Ishikawa (cell line): ENCODE results near the gene ANKFN1.

ENCODE experiments used
- CEBPB ChIP-seq: IDR thresholded peaks from 2 replicates; pipeline ENCODE4 v1.6.1; 2012
- CREB1 ChIP-seq: IDR thresholded peaks from 2 replicates; pipeline ENCODE4 v1.6.1; 2012; ENCODE audit warnings: low read depth
- EGR1 ChIP-seq: IDR thresholded peaks from 2 replicates; pipeline ENCODE4 v1.6.1; 2012
- EP300 ChIP-seq: IDR thresholded peaks from 2 replicates; pipeline ENCODE4 v1.6.1; 2012; ENCODE audit warnings: borderline replicate concordance
- FOXM1 ChIP-seq: IDR thresholded peaks from 2 replicates; pipeline ENCODE4 v1.6.1; 2012; ENCODE audit warnings: low read depth, borderline replicate concordance
- MAX ChIP-seq: IDR thresholded peaks from 2 replicates; pipeline ENCODE4 v1.6.1; 2012
- NFIC ChIP-seq: IDR thresholded peaks from 2 replicates; pipeline ENCODE4 v1.6.1; 2012
- RAD21 ChIP-seq: IDR thresholded peaks from 2 replicates; pipeline ENCODE4 v1.6.1; 2012; ENCODE audit warnings: low read depth
- TAF1 ChIP-seq: IDR thresholded peaks from 2 replicates; pipeline ENCODE4 v1.6.1; 2012; ENCODE audit warnings: low read depth, mild to moderate bottlenecking
- TCF12 ChIP-seq: IDR thresholded peaks from 2 replicates; pipeline ENCODE4 v1.6.1; 2012; ENCODE audit warnings: low read depth
- TEAD4 ChIP-seq: IDR thresholded peaks from 2 replicates; pipeline ENCODE4 v1.6.1; 2012
- USF1 ChIP-seq: IDR thresholded peaks from 2 replicates; pipeline ENCODE4 v1.6.1; 2012
- YY1 ChIP-seq: IDR thresholded peaks from 2 replicates; pipeline ENCODE4 v1.6.1; 2012; ENCODE audit warnings: low read depth
- ZBTB7A ChIP-seq: IDR thresholded peaks from 2 replicates; pipeline ENCODE4 v1.6.1; 2012; ENCODE audit warnings: low read depth
- TF ChIP-seq, protein P1 (sequence below): IDR thresholded peaks from 2 replicates; pipeline ENCODE4 v1.6.1; 2012; ENCODE audit warnings: low read depth, mild to moderate bottlenecking

ANKFN1 gene

GRCh38 chr17:56424543-56425044 is 271.3 kb downstream of the ANKFN1 start:
- no peak for TF ChIP-seq USF1
- TF ChIP-seq NFIC: no peak
- no peak for TF ChIP-seq RAD21
- no peak for TF ChIP-seq TEAD4
- no peak for TF ChIP-seq EP300
- TF ChIP-seq EGR1: no peak
- TF ChIP-seq YY1: no peak
- no peak for TF ChIP-seq TAF1
- TF ChIP-seq CREB1: no peak
- no peak for TF ChIP-seq ZBTB7A
- TF ChIP-seq CEBPB: no peak
- no peak for TF ChIP-seq MAX
- TF ChIP-seq TCF12: no peak
- TF ChIP-seq, protein P1, sequence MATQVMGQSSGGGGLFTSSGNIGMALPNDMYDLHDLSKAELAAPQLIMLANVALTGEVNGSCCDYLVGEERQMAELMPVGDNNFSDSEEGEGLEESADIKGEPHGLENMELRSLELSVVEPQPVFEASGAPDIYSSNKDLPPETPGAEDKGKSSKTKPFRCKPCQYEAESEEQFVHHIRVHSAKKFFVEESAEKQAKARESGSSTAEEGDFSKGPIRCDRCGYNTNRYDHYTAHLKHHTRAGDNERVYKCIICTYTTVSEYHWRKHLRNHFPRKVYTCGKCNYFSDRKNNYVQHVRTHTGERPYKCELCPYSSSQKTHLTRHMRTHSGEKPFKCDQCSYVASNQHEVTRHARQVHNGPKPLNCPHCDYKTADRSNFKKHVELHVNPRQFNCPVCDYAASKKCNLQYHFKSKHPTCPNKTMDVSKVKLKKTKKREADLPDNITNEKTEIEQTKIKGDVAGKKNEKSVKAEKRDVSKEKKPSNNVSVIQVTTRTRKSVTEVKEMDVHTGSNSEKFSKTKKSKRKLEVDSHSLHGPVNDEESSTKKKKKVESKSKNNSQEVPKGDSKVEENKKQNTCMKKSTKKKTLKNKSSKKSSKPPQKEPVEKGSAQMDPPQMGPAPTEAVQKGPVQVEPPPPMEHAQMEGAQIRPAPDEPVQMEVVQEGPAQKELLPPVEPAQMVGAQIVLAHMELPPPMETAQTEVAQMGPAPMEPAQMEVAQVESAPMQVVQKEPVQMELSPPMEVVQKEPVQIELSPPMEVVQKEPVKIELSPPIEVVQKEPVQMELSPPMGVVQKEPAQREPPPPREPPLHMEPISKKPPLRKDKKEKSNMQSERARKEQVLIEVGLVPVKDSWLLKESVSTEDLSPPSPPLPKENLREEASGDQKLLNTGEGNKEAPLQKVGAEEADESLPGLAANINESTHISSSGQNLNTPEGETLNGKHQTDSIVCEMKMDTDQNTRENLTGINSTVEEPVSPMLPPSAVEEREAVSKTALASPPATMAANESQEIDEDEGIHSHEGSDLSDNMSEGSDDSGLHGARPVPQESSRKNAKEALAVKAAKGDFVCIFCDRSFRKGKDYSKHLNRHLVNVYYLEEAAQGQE: no peak
- TF ChIP-seq FOXM1: no peak

- TF ChIP-seq, protein P1: no peak
- TF ChIP-seq USF1 (no peak), ZBTB7A (no peak), TAF1 (no peak), YY1 (no peak), CEBPB (no peak), EP300 (no peak), EGR1 (no peak), TCF12 (no peak), FOXM1 (no peak)
Measured at GRCh38 chr17:56425483-56425882, 272.2 kb downstream of the ANKFN1 start.

DNA sequence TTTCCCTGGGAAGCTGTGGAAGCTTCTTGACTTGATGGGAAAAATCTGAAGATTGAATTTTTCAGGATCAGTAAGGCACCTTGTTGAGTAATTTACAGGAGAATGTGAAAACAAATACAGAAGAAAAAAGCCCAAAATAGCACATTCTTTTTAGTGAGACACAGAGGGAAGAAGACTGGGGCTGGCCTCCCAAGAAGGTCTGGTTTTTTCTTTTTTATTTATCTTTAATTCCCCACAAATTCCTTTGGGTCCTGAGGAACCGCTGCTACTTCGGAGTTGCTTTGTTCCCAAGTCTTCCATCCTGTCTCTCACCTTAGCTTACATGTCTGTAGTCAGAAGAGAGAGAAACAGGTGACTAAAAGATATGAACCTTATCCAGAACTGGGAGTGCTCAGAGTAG is 273.6 kb downstream of the ANKFN1 start:
- TF ChIP-seq, protein P1: no peak
- TF ChIP-seq USF1: no peak
- TF ChIP-seq FOXM1: no peak
- no peak for TF ChIP-seq CREB1
- no peak for TF ChIP-seq NFIC
- TF ChIP-seq EGR1: no peak
- no peak for TF ChIP-seq ZBTB7A
- TF ChIP-seq EP300: no peak
- no peak for TF ChIP-seq YY1
- TF ChIP-seq CEBPB: no peak
- no peak for TF ChIP-seq RAD21
- TF ChIP-seq TAF1: no peak
- no peak for TF ChIP-seq TEAD4
- TF ChIP-seq TCF12: no peak
- no peak for TF ChIP-seq MAX

DNA sequence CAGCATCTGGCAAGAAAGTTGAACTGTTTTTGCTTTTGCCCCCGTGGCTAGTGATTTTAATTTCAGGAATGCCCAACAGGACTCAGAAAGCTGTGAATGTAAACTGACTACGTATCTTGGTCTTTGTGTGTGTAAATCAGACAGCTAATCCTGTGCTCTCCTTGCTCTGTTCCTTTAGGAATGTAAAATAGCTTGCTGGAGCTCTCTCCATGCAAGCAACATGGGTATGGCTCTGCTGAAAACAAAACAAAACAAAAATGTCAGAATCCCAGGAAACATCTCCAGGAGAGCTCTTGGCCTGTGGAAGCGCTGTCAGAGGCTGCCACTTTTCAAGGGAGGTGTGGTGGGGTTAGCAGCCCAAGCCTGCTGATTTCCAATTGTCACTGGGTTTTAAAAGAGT is 278.5 kb downstream of the ANKFN1 start:
- TF ChIP-seq CEBPB (no peak), ZBTB7A (no peak), TCF12 (no peak), TAF1 (no peak), NFIC (no peak), MAX (no peak), EGR1 (no peak), RAD21 (no peak), USF1 (no peak), CREB1 (no peak), YY1 (no peak), FOXM1 (no peak), TEAD4 (no peak), EP300 (no peak)
- TF ChIP-seq, protein P1: no peak
